K562 (cell line): ENCODE results near the gene APLNR. TPM values are rescaled to one million over a fixed set of nuclear protein-coding genes. Genes with fewer than 3 reads are reported as not detected.

Experiments
- ATAC-seq: fragments of 200-7000 bp; cut with Tn5 transposase; 3 replicates; pipeline ENCODE4 v1.9.1; 2020; ENCODE audit warnings: moderate library complexity
- BruUV-seq: library from RNA; stranded (reverse); fragments of 400-500 nt; replicated peaks from 2 replicates; lab custom pipeline; 2021; lab: Mats Ljungman, UMichigan
- CTCF ChIA-PET: fragments of 300-600 bp; formaldehyde crosslinking; extraction: SDS; loops from one replicate; lab custom pipeline; 2021; ENCODE audit warnings: low intra/inter-chr PET ratio; lab: Yijun Ruan, JAX
- POLR2A ChIA-PET: fragments of 300-600, 350-650 bp; sonication (Branson Sonifier 250); formaldehyde crosslinking; extraction: SDS; loops from one replicate; lab custom pipeline; 2021; ENCODE audit warnings: antibody characterized with exemption, inconsistent platforms; lab: Yijun Ruan, JAX
- DNase-seq, 4 experiments: peaks; one replicate each; pipeline versions ENCODE4 v3.0.0 to v3.0.0-alpha.2; 2011 to 2018; ENCODE audit warnings: low spot score in 3 of 4, mixed read lengths in 3 of 4; ENCODE audit errors: extremely low read depth in 1 of 4
- FAIRE-seq: peaks from 2 replicates; lab custom pipeline; 2011; peaks lifted over from hg19 to GRCh38; lab: Jason Lieb, UNC
- H2AFZ ChIP-seq: 2 replicates; pipeline ENCODE4 v1.6.0; 2011; ENCODE audit warnings: low read depth, low read length, control low read depth, inconsistent platforms
- H3K27ac ChIP-seq: fragments of 200-600 bp; 3 replicates; pipeline ENCODE4 v1.8.0; 2011; ENCODE audit warnings: low read depth, mild to moderate bottlenecking, control low read depth, inconsistent platforms, low read length, moderate library complexity, mixed read lengths; ENCODE audit errors: extremely low read depth
- H3K27me3 ChIP-seq, 2 experiments: fragments of 300-600 bp in 1 of 2; 2 replicates in 1 of 2; 3 replicates in 1 of 2; pipeline versions ENCODE4 v1.6.0 to v1.8.0; 2011; ENCODE audit warnings: inconsistent platforms in 2 of 2, low read length in 2 of 2, mild to moderate bottlenecking in 1 of 2, mixed read lengths in 1 of 2, moderate library complexity in 1 of 2; ENCODE audit not compliant: control insufficient read depth in 2 of 2, insufficient read depth in 2 of 2
- H3K36me3 ChIP-seq: fragments of 300-600 bp; 3 replicates; pipeline ENCODE4 v1.8.0; 2011; ENCODE audit warnings: mild to moderate bottlenecking, low read length, inconsistent platforms; ENCODE audit not compliant: control insufficient read depth, insufficient read depth
- H3K4me1 ChIP-seq, 2 experiments: fragments of 200-600 bp in 1 of 2; replicated peaks in 1 of 2; 2 replicates in 1 of 2; 3 replicates in 1 of 2; pipeline versions ENCODE4 v1.5.1 to v1.8.0; 2011; ENCODE audit warnings: inconsistent platforms in 2 of 2, low read length in 2 of 2, mild to moderate bottlenecking in 1 of 2, mixed read lengths in 1 of 2, moderate library complexity in 1 of 2; ENCODE audit not compliant: control insufficient read depth in 2 of 2, insufficient read depth in 2 of 2
- H3K4me2 ChIP-seq: 2 replicates; pipeline ENCODE4 v1.6.1; 2011; ENCODE audit warnings: low read length, control low read depth, inconsistent platforms, mixed read lengths; ENCODE audit not compliant: insufficient read depth
- H3K4me3 ChIP-seq: fragments of 200-600 bp; sonication (generic), shearing (Covaris generic); 2 replicates; pipeline ENCODE4 v1.5.1; 2016; ENCODE audit warnings: control low read depth, inconsistent platforms
- H3K79me2 ChIP-seq: fragments of 200-600 bp; 3 replicates; pipeline ENCODE4 v1.8.0; 2011; ENCODE audit warnings: low read length, inconsistent platforms; ENCODE audit not compliant: control insufficient read depth, insufficient read depth
- H3K9ac ChIP-seq, 2 experiments: 2 replicates each; pipeline versions ENCODE4 v1.6.0 to v1.6.1; 2011; ENCODE audit warnings: low read depth in 2 of 2, low read length in 2 of 2, control low read depth in 1 of 2, inconsistent platforms in 1 of 2, mild to moderate bottlenecking in 1 of 2, mixed read lengths in 1 of 2; ENCODE audit not compliant: insufficient read depth in 1 of 2
- H3K9me1 ChIP-seq: one replicate; pipeline ENCODE4 v1.6.0; 2011; ENCODE audit warnings: inconsistent platforms, mild to moderate bottlenecking, low read length, moderate library complexity; ENCODE audit not compliant: control insufficient read depth, insufficient read depth
- H3K9me3 ChIP-seq: replicated peaks from 2 replicates; pipeline ENCODE4 v1.5.1; 2011; ENCODE audit warnings: low read depth, low read length, inconsistent platforms; ENCODE audit not compliant: control insufficient read depth, insufficient read depth
- H4K20me1 ChIP-seq: replicated peaks from 2 replicates; pipeline ENCODE4 v1.6.1; 2011; ENCODE audit warnings: low read length, inconsistent platforms, mixed read lengths; ENCODE audit not compliant: control insufficient read depth, insufficient read depth
- CCNT2 ChIP-seq: IDR thresholded peaks from 2 replicates; pipeline ENCODE4 v1.6.1; 2011; ENCODE audit warnings: borderline replicate concordance, low read depth, mild to moderate bottlenecking, moderate library complexity, mixed read lengths, low read length; ENCODE audit not compliant: insufficient read length; ENCODE audit errors: extremely low read depth
- NFRKB ChIP-seq: fragments of 450-650 bp; IDR thresholded peaks from 2 replicates; pipeline ENCODE4 v1.6.1; 2016; ENCODE audit warnings: low read depth
- SPI1 ChIP-seq: IDR thresholded peaks from 2 replicates; pipeline ENCODE4 v1.6.1; 2011; ENCODE audit warnings: low read depth, low read length, control low read depth, borderline replicate concordance
- TFE3 ChIP-seq: fragments of 450-650 bp; formaldehyde crosslinking; IDR thresholded peaks from 2 replicates; pipeline ENCODE4 v1.4.0; 2020; ENCODE audit warnings: mild to moderate bottlenecking, mixed read lengths
- THAP12 ChIP-seq: fragments of 250-450 bp; sonication (Bioruptor Pico); IDR thresholded peaks from 2 replicates; pipeline ENCODE4 v1.9.0; 2021; ENCODE audit warnings: mild to moderate bottlenecking, inconsistent platforms
- XRCC4 ChIP-seq: IDR thresholded peaks from one replicate; pipeline ENCODE4 v1.6.1; 2011; ENCODE audit not compliant: insufficient read depth, insufficient read length; ENCODE audit errors: extremely low read depth
- ZNF217 ChIP-seq: sonication (generic); formaldehyde crosslinking; IDR thresholded peaks from 2 replicates; pipeline ENCODE4 v1.8.0; 2022; ENCODE audit warnings: mild to moderate bottlenecking, missing genetic modification reagents
- ZNF253 ChIP-seq: fragments of 250-450 bp; sonication (Bioruptor Pico); conservative IDR thresholded peaks from 2 replicates; pipeline ENCODE4 v1.6.1; 2021; ENCODE audit warnings: mild to moderate bottlenecking
- ZNF764 ChIP-seq: fragments of 250-450 bp; sonication (Bioruptor Pico); IDR thresholded peaks from 2 replicates; pipeline ENCODE4 v1.4.0; 2020; ENCODE audit warnings: low read depth, mild to moderate bottlenecking, moderate library complexity
- WGBS: fragments of 100-300 bp; shearing (Covaris generic); methylation state at CpG from one replicate; pipeline ENCODE4 v1.1.6; 2016; ENCODE audit warnings: low coverage, mixed read lengths; ENCODE audit not compliant: insufficient coverage; ENCODE audit errors: missing lambda C conversion rate; 5-methylcytosine and 5-hydroxymethylcytosine counted together
- in situ Hi-C: fragments of 300-500 bp; cut with MboI; formaldehyde crosslinking; loops from 4 replicates; pipeline ENCODE4 v1.15.0; 2018; ENCODE audit warnings: inconsistent platforms, mixed read lengths
- intact Hi-C: fragments of 100-400 bp; cut with micrococcal nuclease; formaldehyde crosslinking; loops from 2 replicates; pipeline ENCODE4 v1.14.2; 2022
- polyA plus RNA-seq, 8 experiments: library from polyadenylated mRNA; depleted of rRNA in 4 of 8; stranded (reverse) in 5 of 8; unstranded in 3 of 8; fragments of >200 nt; fragmentation: Nextera tagmentation in 2 of 8; fragmentation: Illumina TruSeq in 1 of 8; extraction: Ambion mirVana in 2 of 8; extraction: Trizol in 1 of 8; gene quantifications; 2 replicates each; pipeline versions ENCODE4 v1.2.1 to v1.2.3, GENCODE V29; 2011 to 2014; ENCODE audit warnings: inconsistent platforms in 1 of 8, missing spikeins in 1 of 8
- total RNA-seq, 7 experiments: library from RNA; depleted of rRNA in 6 of 7; stranded (reverse); fragments of >200 nt in 6 of 7; fragmentation: Illumina TruSeq in 2 of 7; extraction: Trizol in 2 of 7; gene quantifications; 2 replicates each; pipeline versions ENCODE4 v1.2.1 to v1.2.3, GENCODE V29; 2011 to 2021; ENCODE audit warnings: low replicate concordance in 1 of 7
- TF ChIP-seq, protein P1 (sequence below): fragments of 250-450 bp; sonication (Bioruptor Pico); IDR thresholded peaks from 2 replicates; pipeline ENCODE4 v1.8.0; 2022; ENCODE audit warnings: inconsistent platforms
- TF ChIP-seq, protein P2 (sequence below): sonication (generic); formaldehyde crosslinking; IDR thresholded peaks from 2 replicates; pipeline ENCODE4 v1.8.1; 2023; ENCODE audit warnings: mild to moderate bottlenecking, missing genetic modification reagents, moderate library complexity

APLNR gene
- total and polyA plus RNA-seq, 9 of the 15 experiments (the other 6 are each of a cell fraction or from before 2014, with no cell fraction given), result 0.15 to 2.0 (median 0.65) TPM

DNA sequence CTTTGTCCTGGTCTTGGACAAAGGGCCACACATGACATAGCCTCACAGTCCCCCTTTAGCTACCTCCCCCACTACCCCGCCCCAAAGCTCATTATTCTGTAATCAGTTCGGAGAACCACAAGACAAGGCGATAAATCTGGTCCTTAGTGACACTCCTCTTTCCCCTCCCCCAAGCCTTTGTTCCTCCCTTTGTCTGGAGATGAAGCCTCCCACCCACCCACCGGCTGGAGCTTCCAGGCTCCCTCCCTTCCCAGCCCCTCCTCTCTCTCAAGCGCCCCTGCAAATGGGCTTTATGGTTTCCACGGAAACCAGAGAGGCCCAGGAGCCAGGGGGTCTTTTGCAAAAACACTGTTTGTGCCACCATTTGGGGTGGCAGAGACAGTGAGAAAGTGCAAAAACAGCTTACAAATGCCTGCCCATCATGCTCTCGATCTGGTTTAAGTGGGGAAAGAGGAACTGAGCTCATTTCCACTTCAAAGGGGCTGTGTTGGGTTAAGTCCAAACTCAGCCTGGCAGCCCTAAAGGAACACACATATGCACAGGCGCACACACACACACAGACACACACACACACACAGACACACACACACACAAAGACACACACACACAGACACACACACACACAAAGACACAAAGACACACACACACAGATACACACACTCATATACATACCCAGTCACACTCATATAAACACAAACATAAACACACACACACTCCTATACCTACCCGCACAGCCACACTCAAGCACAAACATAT is 23.5 kb downstream of the APLNR start:
- in situ Hi-C loops, result no loop called here
- H3K79me2 ChIP-seq, result no peaks in the 10 kb centered on the region
- ChIA-PET CTCF (no interaction called here), POLR2A (interaction anchor here (0.7 to 1.2 kb wide), 5 partner anchors 8 to 58 kb away, joined by 3 to 4 read pairs (median 3); no protein-coding TSS in a partner anchor)
- no peaks in the 10 kb centered on the region for H3K36me3 ChIP-seq
- no peaks in the 10 kb centered on the region for H3K9me3 ChIP-seq
- no peaks in the 10 kb centered on the region for H3K9me1 ChIP-seq
- H4K20me1 ChIP-seq, result no peaks in the 10 kb centered on the region
- ATAC-seq (peak; percentile 40; the same call in 2 of the 3 replicates), DNase-seq (peak in 1 of 4 experiments; percentile 20), FAIRE-seq (no peak)
- no peaks in the 10 kb centered on the region; a peak in 1 of 5 replicates for H3K27me3 ChIP-seq
- H3K9ac ChIP-seq, result no peak overlapping the region
- H3K4me2 ChIP-seq, result no peak overlapping the region
- intact Hi-C loops, result no loop called here
- no peaks in the 10 kb centered on the region for H3K4me1 ChIP-seq
- H3K4me3 ChIP-seq, result no peak overlapping the region
- no peak overlapping the region for H3K27ac ChIP-seq
- H2AFZ ChIP-seq, result no peak overlapping the region
- 8% methylated on average over 9 of the region's 9 CpGs for WGBS
- BruUV-seq, result no TSS peak
- TF ChIP-seq SPI1, result peak; percentile 82
- no peak for TF ChIP-seq ZNF217 (CRISPR knock-in tag)
- TF ChIP-seq, protein P1, sequence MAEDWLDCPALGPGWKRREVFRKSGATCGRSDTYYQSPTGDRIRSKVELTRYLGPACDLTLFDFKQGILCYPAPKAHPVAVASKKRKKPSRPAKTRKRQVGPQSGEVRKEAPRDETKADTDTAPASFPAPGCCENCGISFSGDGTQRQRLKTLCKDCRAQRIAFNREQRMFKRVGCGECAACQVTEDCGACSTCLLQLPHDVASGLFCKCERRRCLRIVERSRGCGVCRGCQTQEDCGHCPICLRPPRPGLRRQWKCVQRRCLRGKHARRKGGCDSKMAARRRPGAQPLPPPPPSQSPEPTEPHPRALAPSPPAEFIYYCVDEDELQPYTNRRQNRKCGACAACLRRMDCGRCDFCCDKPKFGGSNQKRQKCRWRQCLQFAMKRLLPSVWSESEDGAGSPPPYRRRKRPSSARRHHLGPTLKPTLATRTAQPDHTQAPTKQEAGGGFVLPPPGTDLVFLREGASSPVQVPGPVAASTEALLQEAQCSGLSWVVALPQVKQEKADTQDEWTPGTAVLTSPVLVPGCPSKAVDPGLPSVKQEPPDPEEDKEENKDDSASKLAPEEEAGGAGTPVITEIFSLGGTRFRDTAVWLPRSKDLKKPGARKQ (CRISPR knock-in tag), result no peak
- no peak for TF ChIP-seq ZNF253 (CRISPR knock-in tag)
- TF ChIP-seq NFRKB, result no peak
- TF ChIP-seq, protein P2, sequence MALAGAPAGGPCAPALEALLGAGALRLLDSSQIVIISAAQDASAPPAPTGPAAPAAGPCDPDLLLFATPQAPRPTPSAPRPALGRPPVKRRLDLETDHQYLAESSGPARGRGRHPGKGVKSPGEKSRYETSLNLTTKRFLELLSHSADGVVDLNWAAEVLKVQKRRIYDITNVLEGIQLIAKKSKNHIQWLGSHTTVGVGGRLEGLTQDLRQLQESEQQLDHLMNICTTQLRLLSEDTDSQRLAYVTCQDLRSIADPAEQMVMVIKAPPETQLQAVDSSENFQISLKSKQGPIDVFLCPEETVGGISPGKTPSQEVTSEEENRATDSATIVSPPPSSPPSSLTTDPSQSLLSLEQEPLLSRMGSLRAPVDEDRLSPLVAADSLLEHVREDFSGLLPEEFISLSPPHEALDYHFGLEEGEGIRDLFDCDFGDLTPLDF (CRISPR knock-in tag), result no peak
- no peak for TF ChIP-seq ZNF764 (CRISPR knock-in tag)
- TF ChIP-seq THAP12 (CRISPR knock-in tag), result no peak
- TF ChIP-seq XRCC4, result no peak
- no peak for TF ChIP-seq CCNT2
- no peak for TF ChIP-seq TFE3 (CRISPR knock-in tag)
